Daoy (cell line): Measurements from ENCODE around the gene BMP2K. TPM values are rescaled to one million over a fixed set of nuclear protein-coding genes. Genes with fewer than 3 reads are reported as not detected.

Source experiments
- DNase-seq: peaks from one replicate; pipeline ENCODE4 v3.0.0-alpha.2; 2015; ENCODE audit warnings: low read depth
- total RNA-seq: library from RNA; depleted of rRNA; stranded (reverse); fragments of >200 nt; shearing (Covaris generic); gene quantifications from 2 replicates; pipeline ENCODE4 v1.2.3, GENCODE V29; 2014; rRNA removed

Gene BMP2K
- total RNA-seq, 1 experiment from 2014 or later = 9.4 TPM

GRCh38 chr4:78930016-78930629, 154.0 kb downstream of the BMP2K start:
- DNase-seq = no peak

GRCh38 chr4:78936989-78937388, 160.8 kb downstream of the BMP2K start:
- no peak for DNase-seq

- peak; percentile 39 for DNase-seq
Observed at GRCh38 chr4:78937837-78938236, 161.7 kb downstream of the BMP2K start.

GRCh38 chr4:78938474-78938867, 162.3 kb downstream of the BMP2K start:
- DNase-seq = no peak

- peak; percentile 85 for DNase-seq
Observed at GRCh38 chr4:78938868-78939666, 162.9 kb downstream of the BMP2K start, which contains the start of gene PAQR3. Gene PAQR3, minus strand, starts transcription at chr4:78939438. Its CDS starts 214 bp downstream, at chr4:78939224.

- peak; percentile 4 for DNase-seq
Observed at GRCh38 chr4:78939667-78940008, 163.5 kb downstream of the BMP2K start.

GRCh38 chr4:78940752-78941151, 164.6 kb downstream of the BMP2K start:
- DNase-seq = no peak

- DNase-seq = no peak
Observed at GRCh38 chr4:78944381-78944780, 168.2 kb downstream of the BMP2K start.

- no peak for DNase-seq
Observed at GRCh38 chr4:78945651-78946179, 169.6 kb downstream of the BMP2K start.

GRCh38 chr4:78949735-78950134, 173.6 kb downstream of the BMP2K start:
- no peak for DNase-seq

GRCh38 chr4:78951862-78952472, 175.8 kb downstream of the BMP2K start:
- DNase-seq = peak; percentile 17

- no peak for DNase-seq
Observed at GRCh38 chr4:78953231-78953630, 177.1 kb downstream of the BMP2K start.

GRCh38 chr4:78953769-78954666, 177.9 kb downstream of the BMP2K start:
- peak; percentile 13 for DNase-seq

- no peak for DNase-seq
Observed at GRCh38 chr4:78956975-78957374, 180.8 kb downstream of the BMP2K start.

GRCh38 chr4:78960926-78961325, 184.8 kb downstream of the BMP2K start:
- no peak for DNase-seq

Other genes starting within 250 kb of the BMP2K start
- gene ANXA3, start 224.6 kb upstream of the BMP2K start, total RNA-seq = 31.7 and 150 TPM in 2 replicates
- 13.5 and 15.3 TPM in 2 replicates for gene PAQR3, start 163.1 kb downstream of the BMP2K start, total RNA-seq